Muscle of back (tissue), 11 donors: ENCODE measurements around the gene INSM1. TPM values are rescaled to one million over a fixed set of nuclear protein-coding genes. Genes with fewer than 3 reads are reported as not detected.

ENCODE experiments used
- DNase-seq, 3 donors: peaks; one replicate each; pipeline versions ENCODE4 v3.0.0 to v3.0.0-alpha.2; 2013
- polyA plus RNA-seq, 10 donors: library from polyadenylated mRNA; unstranded; fragments of 120-200 nt; gene quantifications; one replicate each; pipeline ENCODE4 v1.2.1, GENCODE V29; 2013; ENCODE audit not compliant: insufficient read length in 10 of 10

Gene INSM1
- polyA plus RNA-seq, 10 donors, result 0.10 to 0.69 (median 0.26) TPM

GRCh38 chr20:20417876-20418676 is 50.2 kb downstream of the INSM1 start:
- no peak for DNase-seq
